Measurements from ENCODE around the gene OPCML.
A peak's percentile ranks its signal among the peaks of the same experiment; 100 is the strongest.

The OPCML gene

DNA sequence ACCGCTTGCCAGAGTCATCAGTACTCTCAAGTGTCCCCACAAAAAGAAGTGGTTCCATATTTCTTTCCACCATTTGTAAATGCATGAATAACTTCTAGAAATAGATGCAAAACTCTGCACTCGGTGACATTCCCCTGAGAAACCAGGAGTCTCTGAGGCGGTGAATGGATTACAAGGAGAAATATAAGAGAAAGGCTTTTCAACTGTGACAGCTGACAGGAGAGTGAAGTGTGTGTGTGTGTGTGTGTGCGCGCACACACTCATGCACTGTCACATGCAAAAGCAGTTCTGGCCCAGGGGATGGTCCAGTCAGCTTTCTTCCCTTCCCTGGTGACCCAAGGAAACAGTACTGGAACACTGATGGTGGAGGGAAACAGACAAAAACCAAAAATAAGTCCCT is 710.0 kb downstream of the OPCML start:
- no peak for FAIRE-seq

DNA sequence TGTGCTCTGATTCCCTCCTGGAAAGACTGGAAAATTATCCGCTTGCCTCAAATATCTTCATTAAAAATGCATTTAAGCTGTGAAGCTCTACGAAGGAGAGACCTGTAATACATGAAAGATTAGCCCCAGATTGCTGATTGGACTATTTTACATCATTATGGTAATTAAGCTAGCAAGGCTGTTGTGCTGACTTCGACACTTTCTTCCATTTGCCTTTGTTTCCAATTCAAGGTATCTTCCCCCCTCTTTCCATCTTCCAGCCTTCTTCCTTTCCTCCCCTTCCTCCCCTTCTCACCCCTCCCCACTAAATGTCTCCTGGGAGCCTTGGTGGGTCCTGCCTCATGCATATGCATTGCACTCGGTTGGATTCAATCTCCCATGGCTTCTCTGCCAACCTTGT is 710.8 kb downstream of the OPCML start:
- no peak for FAIRE-seq

DNA sequence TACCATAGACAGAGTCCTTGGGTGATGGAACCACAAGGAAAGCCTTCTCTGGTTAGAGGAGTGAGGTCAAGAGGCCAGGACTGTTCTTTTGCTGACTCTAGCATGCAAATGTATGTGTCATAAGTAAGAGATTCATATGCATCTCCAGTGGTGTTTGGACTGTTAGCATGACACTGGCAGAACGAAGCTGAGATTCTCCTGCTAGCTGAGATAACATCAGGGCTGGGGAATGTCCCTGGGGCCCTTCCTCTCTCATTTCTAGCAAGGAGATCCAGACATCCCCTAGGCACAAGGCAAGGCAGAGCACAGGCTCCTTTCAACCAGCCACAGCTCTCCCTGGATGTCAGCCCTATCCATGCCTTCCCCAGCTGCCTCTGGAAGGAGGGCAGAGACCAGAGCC is 711.3 kb downstream of the OPCML start:
- FAIRE-seq = no peak

DNA sequence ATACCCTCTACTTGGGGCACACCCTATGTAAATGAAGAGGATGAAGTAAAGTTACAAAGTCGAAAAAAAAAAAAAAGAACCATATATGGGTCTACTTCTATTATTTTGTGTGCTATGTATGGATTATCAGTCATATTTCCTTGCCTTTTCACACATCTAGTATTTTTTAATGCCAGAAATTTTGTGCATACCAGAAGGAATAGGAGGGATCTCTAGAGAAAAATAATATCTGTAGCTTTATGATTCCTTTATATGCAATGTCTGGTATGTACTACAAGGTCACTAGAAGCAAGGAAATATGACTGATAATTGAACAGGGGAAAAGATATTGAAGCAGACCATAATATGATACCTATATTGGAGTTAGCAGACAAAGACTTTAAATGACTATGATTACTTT is 713.4 kb downstream of the OPCML start:
- FAIRE-seq = no peak

DNA sequence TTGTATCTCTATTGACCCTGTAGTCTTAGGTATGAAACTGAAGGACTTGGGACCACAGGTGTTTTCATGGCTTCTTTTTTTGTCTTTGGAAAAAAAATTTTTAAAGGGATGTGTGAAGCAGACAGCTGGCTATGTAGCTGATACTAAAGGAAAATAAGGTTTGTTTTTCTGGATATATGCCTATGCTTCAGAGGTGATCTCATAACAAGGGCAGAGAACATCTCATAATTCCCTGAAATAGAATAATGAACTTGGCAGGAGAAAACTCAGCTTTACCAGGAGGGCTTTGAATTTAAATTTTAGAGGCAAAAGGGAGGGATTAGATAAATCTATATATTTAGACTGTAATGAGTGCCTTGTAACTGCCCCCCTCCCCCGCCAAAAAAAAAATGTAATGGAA is 714.9 kb downstream of the OPCML start:
- no peak for FAIRE-seq

DNA sequence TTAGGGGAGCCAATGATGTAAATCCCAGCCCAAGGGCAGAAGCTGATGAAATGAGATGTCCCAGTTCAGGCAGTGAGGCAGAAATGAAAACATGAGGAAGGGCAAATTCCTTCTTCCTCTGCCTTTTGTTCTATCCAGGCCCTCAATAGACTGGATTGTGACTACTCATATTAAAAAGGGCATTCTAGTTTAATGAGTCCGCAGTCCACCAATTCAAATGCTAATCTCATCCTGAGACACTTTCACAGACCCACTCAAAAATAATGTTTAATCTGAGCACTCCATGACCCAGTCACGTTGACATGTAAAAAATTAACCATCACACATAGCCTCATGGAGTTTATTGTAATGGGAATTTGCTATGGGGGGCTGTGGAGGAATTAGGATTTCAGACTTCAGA is 717.9 kb downstream of the OPCML start:
- FAIRE-seq = no peak

DNA sequence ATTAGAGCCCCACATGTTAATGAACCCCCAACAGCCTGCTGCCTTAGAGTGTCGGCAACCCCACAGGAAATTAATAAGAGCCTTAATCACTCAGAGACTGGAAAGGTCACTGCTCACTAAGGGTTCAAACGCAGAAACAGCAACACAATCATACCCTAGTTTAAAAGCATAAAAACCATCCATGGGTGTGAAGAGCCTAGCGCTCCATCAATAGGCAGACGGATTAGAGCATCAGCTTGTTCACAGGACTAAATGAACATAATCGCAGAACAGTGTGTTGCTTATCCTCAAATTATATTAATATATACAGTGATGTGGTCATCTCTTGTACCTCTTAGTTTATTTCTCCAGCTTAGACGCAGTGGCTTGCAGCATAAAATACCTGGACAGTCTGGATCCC is 720.7 kb downstream of the OPCML start:
- no peak for FAIRE-seq

DNA sequence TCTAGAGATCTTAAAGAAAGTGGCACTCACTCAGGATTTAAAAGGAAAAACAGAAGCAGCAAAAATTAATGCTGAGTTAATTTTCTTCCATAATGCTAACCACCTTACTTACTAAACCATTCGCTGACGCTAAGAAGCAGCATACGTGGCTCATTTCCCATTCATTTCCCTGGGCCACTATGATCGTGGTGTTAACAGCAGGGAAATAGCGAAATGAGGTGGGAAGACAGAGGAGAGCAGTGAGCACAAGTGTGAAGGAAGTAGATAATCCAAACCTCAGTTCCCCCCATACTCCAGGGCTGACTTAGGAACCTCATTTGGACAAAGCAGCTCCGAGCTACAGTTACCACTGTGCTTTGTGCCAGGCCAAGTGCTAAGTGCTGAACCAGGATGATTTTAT is 723.2 kb downstream of the OPCML start:
- FAIRE-seq = no peak

DNA sequence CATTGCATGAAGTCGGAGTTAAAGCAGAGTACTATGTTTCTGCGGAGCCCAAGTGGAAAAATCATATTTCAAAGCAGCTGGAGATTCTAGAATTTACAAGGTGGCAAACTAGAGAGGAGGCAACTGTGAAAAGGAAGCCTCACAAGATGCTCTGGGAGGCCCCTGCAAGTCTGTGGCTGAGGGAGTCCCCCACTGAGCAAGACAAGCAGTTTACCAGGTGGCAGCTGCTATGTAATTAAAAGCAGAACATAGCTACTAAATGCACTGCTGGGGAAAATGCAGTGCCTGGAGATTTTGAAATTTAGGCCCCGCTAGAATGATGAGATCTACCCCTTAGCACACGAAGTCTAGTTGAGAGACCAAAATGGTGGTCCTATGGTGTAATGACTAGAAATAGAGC is 728.0 kb downstream of the OPCML start:
- FAIRE-seq = no peak

DNA sequence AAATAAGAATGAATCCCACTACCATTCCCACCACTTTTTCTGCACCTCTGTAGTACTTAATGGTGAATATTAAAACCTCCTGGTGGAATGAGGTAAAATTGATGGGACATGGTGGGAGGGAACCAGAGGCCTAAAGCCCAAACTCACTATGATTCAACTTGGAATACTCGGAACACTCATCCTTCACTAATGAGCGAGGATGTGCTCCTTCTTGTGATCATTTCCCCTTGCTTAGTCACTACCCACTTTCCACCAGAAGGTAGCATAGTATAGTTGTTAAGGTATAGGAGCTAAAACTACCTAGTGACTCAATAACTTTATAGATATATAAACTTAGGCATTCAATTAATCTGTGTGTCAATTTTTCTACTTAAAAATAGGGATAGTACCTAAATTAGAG is 728.9 kb downstream of the OPCML start:
- FAIRE-seq = no peak

DNA sequence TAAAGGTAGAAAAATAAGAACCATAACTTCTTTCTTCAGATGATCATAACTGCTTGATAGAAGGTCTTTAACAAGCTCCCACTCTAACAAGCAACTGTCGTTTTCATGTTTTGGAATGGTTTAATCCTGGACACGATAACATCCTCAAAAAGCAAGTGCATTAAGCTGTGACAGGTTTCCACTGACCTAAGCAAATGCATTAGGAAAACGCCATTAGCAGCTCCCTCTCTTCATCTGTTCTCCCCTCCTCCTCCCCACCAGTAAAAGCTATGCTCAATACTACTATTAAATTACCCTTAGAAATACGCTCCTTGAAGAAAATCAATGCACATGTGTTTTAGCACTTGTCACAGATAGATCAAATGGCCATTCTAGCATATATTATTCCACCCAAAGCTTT is 729.4 kb downstream of the OPCML start:
- FAIRE-seq = peak; percentile 96

DNA sequence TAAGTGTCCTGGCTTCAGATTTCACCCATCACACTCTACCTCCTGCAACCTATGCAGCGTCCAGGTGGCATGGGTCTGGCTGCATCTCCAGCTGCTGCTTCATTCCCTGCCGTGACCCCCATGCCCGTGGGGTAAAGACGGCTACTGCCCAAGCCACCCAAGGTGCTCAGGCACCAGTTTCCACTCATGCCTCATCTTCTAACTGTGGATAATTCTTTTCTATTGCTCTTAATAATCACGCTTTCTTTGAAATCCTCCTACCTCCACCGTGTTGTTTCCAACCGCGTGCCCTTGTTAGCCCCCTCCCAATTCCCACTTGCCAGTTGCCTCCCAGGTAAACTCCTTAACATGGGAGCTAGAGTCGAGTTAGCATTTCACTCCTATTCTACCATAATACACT is 738.5 kb downstream of the OPCML start:
- FAIRE-seq = no peak

DNA sequence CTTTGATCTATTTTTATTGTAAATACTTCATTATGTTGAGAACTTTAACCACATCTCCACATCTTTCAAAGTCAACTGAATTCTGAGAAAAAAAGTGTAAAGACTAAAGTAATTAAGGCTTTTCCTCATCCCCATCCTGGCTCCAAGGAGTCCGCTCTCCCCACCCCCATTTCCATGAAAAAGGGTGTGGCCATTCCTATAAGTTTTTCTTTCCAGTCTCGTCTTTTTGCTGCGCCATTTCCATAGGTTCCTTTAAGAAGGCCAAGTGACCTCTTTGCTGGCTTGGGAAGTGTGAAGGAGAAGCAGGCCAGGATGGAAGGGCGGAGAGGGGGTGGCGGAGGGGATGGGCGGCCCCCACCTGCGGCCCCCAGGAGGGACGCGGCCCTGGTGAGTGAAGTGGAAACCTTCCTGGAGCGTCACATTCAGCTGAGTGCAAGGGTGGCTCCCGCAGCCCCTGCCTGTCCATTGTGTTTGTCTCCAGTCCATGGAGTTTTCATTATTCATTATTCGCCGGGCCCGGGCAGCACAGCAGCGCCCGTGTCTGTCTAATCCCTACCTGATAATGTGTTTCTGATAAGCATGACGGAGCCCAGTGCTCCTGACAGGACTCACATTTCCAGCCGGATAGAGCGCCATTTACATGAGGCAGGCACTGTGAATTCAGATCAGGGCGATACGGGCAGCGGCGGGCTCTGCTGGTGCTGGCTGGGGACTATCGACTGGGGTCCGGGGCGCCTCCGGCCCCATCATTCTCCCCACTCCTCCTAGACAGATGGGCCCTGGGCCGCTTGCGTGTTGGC is 739.8 kb downstream of the OPCML start:
- FAIRE-seq = no peak

DNA sequence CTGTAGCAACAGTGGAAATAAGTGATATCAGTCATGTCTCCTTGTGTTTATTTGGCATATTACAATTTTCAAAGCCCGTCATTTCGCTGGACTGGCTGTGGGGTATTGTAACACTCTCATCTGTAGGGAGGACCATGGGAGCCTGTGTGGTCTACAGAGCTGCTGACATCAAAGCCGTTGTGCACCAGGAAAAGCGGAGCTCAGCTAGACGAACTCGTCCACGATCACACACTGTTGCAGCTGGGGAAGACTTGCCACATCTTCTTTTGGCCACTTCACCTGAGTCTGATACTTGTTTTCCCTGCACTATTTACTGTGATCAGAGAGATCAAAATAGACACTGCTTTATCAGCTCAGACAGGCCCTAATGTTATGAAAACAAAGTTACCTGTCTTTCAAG is 741.3 kb downstream of the OPCML start:
- no peak for FAIRE-seq

DNA sequence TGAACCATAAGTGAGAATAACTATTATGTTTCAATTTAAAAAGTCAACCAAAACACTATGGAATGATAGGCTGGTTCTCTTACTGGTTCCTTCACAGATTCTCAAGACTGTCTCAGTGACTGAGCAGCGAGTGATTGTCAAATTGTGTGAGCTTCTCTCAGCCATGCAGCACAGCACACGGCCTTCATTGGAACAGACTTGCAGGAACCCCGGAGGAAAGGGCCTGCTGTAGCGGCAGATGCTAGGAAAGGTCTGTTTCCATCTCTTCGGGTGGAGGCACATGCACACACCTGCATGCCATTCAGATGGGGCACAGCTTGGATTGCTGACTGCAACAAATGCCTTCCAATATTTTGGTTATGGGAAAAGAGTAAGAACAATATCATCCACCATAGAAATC is 741.8 kb downstream of the OPCML start:
- no peak for FAIRE-seq

DNA sequence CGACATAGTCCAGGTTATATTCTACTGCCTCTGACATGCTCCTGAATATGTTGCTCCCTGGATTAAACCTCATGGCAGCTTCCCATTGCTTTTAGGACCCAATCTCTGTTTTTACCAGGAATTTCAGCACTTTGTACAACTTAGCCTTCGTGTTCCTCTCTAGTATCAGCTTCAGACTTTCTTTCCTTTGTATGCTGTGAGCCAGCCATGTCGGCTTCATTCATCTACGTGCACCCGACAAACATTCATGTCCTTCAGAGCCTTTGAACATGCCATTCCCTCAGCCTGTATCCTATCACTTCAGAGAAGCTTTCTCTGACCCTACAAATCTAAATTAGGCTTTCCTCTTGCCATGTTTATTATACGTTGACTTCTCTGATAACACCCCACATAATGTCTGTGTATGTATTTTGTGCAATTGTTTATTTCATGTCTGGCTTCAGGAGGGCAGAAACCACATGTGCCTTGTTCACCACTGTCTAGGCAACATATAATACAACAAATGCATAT is 743.4 kb downstream of the OPCML start:
- no peak for FAIRE-seq

DNA sequence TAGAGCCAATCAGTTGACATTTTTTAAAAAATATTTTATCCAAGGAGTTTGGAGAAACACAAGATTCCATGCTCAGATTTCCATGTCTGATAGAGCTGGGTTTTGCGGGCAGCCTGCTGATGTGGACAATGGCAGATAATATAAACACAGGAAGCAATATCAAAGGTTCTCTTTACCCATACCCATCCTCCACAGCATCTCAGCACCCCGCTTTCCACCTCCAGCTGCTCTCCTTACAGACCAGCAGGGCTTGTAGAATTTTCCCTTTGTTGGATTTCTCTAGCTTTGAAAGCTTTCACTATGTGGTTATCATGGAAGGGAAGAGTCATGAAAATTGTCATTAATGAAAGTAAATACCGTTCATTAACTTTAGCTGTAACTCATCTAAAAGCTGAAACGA is 746.4 kb downstream of the OPCML start:
- no peak for FAIRE-seq

DNA sequence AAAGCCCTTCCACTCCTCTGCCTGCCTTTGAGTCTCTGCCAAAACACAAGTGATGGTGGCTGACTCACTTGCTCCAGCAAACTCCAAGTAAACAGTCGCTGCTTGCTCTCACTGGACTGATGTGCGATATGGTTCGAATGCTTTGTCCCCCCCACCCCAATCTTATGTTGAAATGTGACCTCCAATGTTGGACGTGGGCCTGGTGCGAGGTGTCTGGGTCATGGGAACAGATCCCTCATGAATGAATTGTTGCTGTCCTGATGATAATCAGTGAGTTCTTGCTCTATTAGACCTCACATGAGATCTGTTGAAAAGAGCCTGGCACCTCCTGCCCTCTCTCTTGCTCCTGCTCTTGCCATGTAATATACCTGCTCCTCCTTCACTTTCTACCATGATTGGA is 747.9 kb downstream of the OPCML start:
- no peak for FAIRE-seq

DNA sequence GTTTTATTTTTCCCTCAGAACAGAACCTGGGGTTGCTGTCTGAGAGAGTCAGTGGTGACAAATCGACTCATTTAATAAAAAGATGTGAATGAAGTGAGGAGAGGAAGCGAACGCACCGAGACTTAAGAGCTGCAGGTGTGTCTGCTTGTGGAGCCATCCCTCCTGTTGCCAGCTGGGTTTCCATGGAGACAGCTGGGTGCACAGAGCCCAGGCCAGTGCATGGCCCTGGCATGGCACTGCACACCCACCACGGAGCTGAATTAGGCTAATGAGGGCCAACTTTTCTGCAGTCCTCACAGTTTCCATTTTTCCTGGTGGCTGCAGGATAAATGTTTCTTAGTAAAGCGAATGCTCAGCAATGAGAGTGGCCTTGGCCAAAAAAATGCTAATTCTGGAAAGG is 750.2 kb downstream of the OPCML start:
- no peak for FAIRE-seq

DNA sequence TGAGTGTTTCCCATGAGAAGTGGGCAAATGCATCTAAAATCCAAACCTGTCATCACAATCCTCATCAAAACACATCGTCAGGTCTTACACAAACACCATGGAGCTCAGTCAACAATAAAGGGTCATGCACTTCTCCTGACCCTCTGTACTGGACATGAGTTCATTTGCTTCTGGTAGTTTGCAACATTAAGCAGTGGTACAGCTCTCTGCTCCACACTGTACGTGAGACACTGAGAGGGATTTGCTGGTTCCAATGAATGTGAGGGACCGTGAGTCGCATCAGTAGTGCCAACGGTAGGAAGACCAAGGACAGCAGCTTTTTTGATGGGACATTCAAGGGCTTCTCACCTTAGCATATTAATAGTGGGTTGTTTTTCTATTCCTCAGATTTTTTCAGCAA is 752.3 kb downstream of the OPCML start:
- FAIRE-seq = no peak

DNA sequence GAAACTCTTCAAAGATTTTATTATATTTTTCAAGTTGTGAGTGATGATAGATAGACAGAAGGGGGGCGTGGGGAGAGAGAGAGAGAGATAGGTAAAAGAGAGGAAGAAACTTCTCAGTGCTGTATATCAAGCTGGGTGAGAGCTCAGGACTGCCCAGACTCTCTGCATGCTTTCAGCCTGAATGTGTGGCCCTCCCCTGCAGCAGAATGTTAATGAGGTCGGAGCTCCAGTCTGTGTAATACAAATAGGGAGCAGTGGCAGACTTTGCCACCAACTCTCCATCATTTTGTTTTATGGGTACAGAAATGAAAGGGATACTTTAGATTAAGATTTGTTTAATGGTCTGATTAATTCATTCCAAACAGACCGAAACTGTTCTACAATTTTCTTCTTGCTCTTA is 752.8 kb downstream of the OPCML start:
- no peak for FAIRE-seq

DNA sequence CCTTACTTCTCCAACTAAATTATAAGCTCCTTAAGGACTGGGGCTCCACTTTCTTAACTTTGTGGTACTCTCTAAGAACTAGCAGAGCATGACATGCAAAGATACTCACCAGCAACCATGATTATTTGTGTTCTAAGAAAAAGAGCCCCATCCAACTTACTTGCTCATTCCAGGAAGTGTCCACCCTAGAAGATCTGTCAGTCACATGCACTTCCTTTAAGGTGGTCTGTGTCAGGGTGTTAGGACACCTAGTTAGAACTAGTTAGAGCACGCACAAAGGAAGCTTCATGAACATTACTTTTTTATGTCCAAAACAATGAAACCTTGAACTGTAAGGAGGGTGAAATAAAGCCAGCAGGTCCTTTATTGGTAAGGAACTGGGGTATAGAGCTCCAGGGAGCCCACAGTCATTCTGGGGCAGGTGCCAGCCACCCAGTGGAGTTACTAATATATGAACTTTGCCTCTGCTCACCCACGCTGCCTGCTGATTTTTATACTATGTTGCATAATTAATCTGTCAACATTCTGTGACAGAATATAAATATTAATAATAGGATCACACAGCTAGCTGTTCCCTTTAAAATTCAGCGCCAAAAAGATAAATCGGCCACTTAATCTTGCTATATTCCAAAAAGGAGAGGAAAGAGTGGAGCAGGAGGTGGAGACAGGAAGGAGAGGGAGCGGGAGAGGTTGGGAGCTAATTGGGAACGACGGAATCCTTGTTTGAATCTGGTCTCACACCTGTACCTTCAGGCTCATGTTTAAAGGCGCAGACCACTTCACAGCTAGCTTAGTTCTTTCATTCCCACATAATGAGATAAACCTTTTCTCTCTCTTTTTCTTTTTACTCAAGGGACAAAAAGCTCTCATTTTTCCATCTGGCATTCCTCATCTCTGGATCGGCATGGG is 755.0 kb downstream of the OPCML start:
- no peak for FAIRE-seq

DNA sequence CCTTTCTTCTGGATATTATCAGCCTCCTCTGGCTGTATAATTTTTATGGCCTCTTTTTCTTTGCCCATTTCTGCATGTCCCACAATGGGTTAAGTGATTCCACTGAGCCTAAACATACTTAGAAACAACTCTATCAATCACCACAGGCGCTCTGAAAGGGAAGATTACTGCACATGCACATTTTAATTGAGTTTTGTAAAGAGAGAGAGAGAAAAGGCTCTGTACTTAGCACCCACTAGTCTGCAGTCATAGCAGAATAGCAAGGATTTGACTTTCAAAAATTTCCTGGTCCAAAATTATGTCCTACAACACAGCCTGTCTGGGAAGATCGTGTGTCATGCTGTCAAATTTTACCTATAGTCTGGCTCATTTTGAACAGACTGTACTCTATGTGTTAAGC is 758.5 kb downstream of the OPCML start:
- no peak for FAIRE-seq
